ENCODE measurements around the gene LRRK1. TPM values are rescaled to one million over a fixed set of nuclear protein-coding genes. Genes with fewer than 3 reads are reported as not detected.

The LRRK1 gene
- total and polyA plus RNA-seq, 2 donors (not counting 1 experiment from before 2014, with no cell fraction given) = 19.8 to 53.0 TPM

DNA sequence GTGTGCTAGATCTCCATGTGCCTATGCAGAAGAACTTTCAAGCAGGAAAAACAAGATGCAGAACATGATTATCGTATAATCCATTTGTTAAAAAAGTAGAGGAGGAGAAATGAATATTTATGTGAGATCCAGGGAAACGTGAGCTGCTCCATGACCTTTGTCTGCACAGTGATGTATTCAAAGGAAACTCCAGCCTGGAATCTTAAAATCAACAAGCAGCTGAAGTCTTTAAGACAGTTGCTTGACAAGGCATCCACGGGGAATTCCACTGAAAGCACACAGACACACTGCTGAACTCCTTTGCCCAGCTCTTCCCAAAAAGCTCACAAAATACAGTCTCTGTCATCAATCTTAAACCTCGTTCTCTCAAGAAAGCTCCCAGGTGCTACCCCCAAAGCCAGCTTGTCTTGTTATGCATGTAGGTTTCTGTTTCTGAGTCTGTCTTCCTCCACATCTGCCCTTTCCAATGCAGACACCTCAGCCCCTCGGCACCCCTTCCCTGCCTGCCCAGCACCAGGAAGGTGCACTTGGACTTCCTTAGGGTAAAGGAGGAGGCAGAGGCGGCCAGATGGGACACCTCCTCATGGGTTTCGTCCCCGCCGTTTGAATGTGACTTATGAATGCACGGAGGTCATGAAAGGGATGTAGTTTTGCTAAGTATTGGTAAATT is 28.7 kb downstream of the LRRK1 start:
- ChIA-PET CTCF (interaction anchor here (0.9 to 2.9 kb wide), 3 partner anchors 18 to 60 kb away, joined by 3 to 12 read pairs (median 8); partner anchors contain the start of gene LRRK1), POLR2A (interaction anchor here (0.6 kb wide), 1 partner anchor 20 kb away, joined by 5 read pairs; no protein-coding TSS in a partner anchor)
- Mint-ChIP-seq H3K4me1 (peaks cover 49% of the 10 kb centered on the region), H3K9me3 (ENCODE audit: insufficient read depth) (no peaks in the 10 kb centered on the region), H3K4me3 (peak overlapping the region; percentile 77), H3K27me3 (no peaks in the 10 kb centered on the region), H3K27ac (peak overlapping the region; percentile 67)
- Histone ChIP-seq H3K9ac (ENCODE audit: low read length) (peak overlapping the region; percentile 20), H3K4me2 (replicated peaks; ENCODE audit: low read depth, low read length, poor library complexity, severe bottlenecking) (peak overlapping the region; percentile 12), H3K79me2 (ENCODE audit: control insufficient read depth, insufficient read depth, low read length) (peaks cover 11% of the 10 kb centered on the region), H3K4me1 (ENCODE audit: control insufficient read depth in 2 of 2, insufficient read depth in 2 of 2, low read length in 2 of 2) (peaks cover 5 to 16% of the 10 kb centered on the region in 2 donors), H3K27me3 (replicated peaks in 1 of 4; ENCODE audit: control extremely low read depth in 1 of 4, control insufficient read depth in 3 of 4, insufficient read depth in 4 of 4, low read length in 3 of 4) (no peaks in the 10 kb centered on the region), H3K9me3 (ENCODE audit: control extremely low read depth in 1 of 3, control insufficient read depth in 2 of 3, insufficient read depth in 1 of 3, low read length in 2 of 3) (peaks cover 0 to 5% (median 1%) of the 10 kb centered on the region in 3 donors), H2AFZ (ENCODE audit: insufficient read depth, low read depth, low read length, poor library complexity, severe bottlenecking) (no peak overlapping the region), H4K20me1 (ENCODE audit: control insufficient read depth, insufficient read depth, low read length, poor library complexity, severe bottlenecking) (peaks cover 5% of the 10 kb centered on the region), H3K4me3 (ENCODE audit: control extremely low read depth in 1 of 5, extremely low read depth in 1 of 5, insufficient read depth in 1 of 5, low read depth in 2 of 5, low read length in 4 of 5) (peak overlapping the region in 3 of 5 experiments; percentile 11 to 35 (median 33)), H3K27ac (ENCODE audit: low read length in 2 of 2) (no peak overlapping the region), H3K36me3 (replicated peaks in 1 of 2; ENCODE audit: control extremely low read depth in 1 of 2, control insufficient read depth in 1 of 2, extremely low read depth in 1 of 2, insufficient read depth in 2 of 2, low read length in 1 of 2) (peaks cover 0 to 2% of the 10 kb centered on the region in 2 experiments)
- ATAC-seq (ENCODE audit: low read depth) (no peak), DNase-seq (no peak)
- WGBS (ENCODE audit: insufficient coverage) = 86% methylated on average over 3 of the region's 10 CpGs
- TF ChIP-seq, protein P1, sequence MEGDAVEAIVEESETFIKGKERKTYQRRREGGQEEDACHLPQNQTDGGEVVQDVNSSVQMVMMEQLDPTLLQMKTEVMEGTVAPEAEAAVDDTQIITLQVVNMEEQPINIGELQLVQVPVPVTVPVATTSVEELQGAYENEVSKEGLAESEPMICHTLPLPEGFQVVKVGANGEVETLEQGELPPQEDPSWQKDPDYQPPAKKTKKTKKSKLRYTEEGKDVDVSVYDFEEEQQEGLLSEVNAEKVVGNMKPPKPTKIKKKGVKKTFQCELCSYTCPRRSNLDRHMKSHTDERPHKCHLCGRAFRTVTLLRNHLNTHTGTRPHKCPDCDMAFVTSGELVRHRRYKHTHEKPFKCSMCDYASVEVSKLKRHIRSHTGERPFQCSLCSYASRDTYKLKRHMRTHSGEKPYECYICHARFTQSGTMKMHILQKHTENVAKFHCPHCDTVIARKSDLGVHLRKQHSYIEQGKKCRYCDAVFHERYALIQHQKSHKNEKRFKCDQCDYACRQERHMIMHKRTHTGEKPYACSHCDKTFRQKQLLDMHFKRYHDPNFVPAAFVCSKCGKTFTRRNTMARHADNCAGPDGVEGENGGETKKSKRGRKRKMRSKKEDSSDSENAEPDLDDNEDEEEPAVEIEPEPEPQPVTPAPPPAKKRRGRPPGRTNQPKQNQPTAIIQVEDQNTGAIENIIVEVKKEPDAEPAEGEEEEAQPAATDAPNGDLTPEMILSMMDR (IDR thresholded peaks at IDR 0.05) = no peak
- no peak for TF ChIP-seq EZH2 (IDR thresholded peaks at IDR 0.05; ENCODE audit: borderline replicate concordance, insufficient read depth, low read depth, low read length, poor library complexity, severe bottlenecking)
- intact Hi-C loops (cut with micrococcal nuclease) = no loop called here

GRCh38 chr15:100948430-100948762 is 29.2 kb downstream of the LRRK1 start:
- peak overlapping the region; percentile 20 for H3K9ac ChIP-seq (ENCODE audit: low read length)
- CTCF ChIA-PET = interaction anchor here (1.0 to 2.9 kb wide), 2 partner anchors 19 to 59 kb away, joined by 3 to 12 read pairs; no protein-coding TSS in a partner anchor
- peaks cover 5% of the 10 kb centered on the region for H4K20me1 ChIP-seq (ENCODE audit: control insufficient read depth, insufficient read depth, low read length, poor library complexity, severe bottlenecking)
- Mint-ChIP-seq H3K27me3 (no peaks in the 10 kb centered on the region), H3K4me3 (peak overlapping the region; percentile 77), H3K9me3 (ENCODE audit: insufficient read depth) (no peaks in the 10 kb centered on the region), H3K4me1 (peaks cover 44% of the 10 kb centered on the region), H3K27ac (no peak overlapping the region)
- peaks cover 11% of the 10 kb centered on the region for H3K79me2 ChIP-seq (ENCODE audit: control insufficient read depth, insufficient read depth, low read length)
- TF ChIP-seq EZH2 (IDR thresholded peaks at IDR 0.05; ENCODE audit: borderline replicate concordance, insufficient read depth, low read depth, low read length, poor library complexity, severe bottlenecking) = no peak
- TF ChIP-seq, protein P1 (IDR thresholded peaks at IDR 0.05) = no peak
- POLR2A ChIA-PET = interaction anchor here (0.6 kb wide), 1 partner anchor 20 kb away, joined by 5 read pairs; no protein-coding TSS in a partner anchor
- peaks cover 5 to 16% of the 10 kb centered on the region in 2 donors for H3K4me1 ChIP-seq (ENCODE audit: control insufficient read depth in 2 of 2, insufficient read depth in 2 of 2, low read length in 2 of 2)
- no CpG with 5 or more reads among the region's 3 CpGs for WGBS (ENCODE audit: insufficient coverage)
- ATAC-seq (ENCODE audit: low read depth) (no peak), DNase-seq (no peak)
- peaks cover 0 to 2% of the 10 kb centered on the region in 2 experiments for H3K36me3 ChIP-seq (replicated peaks in 1 of 2; ENCODE audit: control extremely low read depth in 1 of 2, control insufficient read depth in 1 of 2, extremely low read depth in 1 of 2, insufficient read depth in 2 of 2, low read length in 1 of 2)
- H3K9me3 ChIP-seq (ENCODE audit: control extremely low read depth in 1 of 3, control insufficient read depth in 2 of 3, insufficient read depth in 1 of 3, low read length in 2 of 3) = peaks cover 0 to 5% (median 1%) of the 10 kb centered on the region in 3 donors
- H3K4me2 ChIP-seq (replicated peaks; ENCODE audit: low read depth, low read length, poor library complexity, severe bottlenecking) = peak overlapping the region; percentile 12
- intact Hi-C loops (cut with micrococcal nuclease) = no loop called here
- no peaks in the 10 kb centered on the region for H3K27me3 ChIP-seq (replicated peaks in 1 of 4; ENCODE audit: control extremely low read depth in 1 of 4, control insufficient read depth in 3 of 4, insufficient read depth in 4 of 4, low read length in 3 of 4)
- H3K27ac ChIP-seq (ENCODE audit: low read length in 2 of 2) = no peak overlapping the region
- peak overlapping the region in 3 of 5 experiments; percentile 11 to 35 (median 33) for H3K4me3 ChIP-seq (ENCODE audit: control extremely low read depth in 1 of 5, extremely low read depth in 1 of 5, insufficient read depth in 1 of 5, low read depth in 2 of 5, low read length in 4 of 5)
- H2AFZ ChIP-seq (ENCODE audit: insufficient read depth, low read depth, low read length, poor library complexity, severe bottlenecking) = no peak overlapping the region
